ENCODE measurements around the gene PSMG2.

Gene PSMG2

GRCh38 chr18:12702221-12703095, at the start of gene PSMG2, which contains the start of gene CEP76:
Gene PSMG2, plus strand, starts transcription at chr18:12703042. Its CDS starts 66 bp downstream, at chr18:12703108.
Gene CEP76, minus strand, starts transcription at chr18:12702723. Its CDS starts 175 bp downstream, at chr18:12702548.
- DNase-seq (ENCODE audit: low spot score): peak; percentile 96

GRCh38 chr18:12654971-12655370, 47.9 kb upstream of the PSMG2 start:
- DNase-seq (ENCODE audit: low spot score): no peak

- peak; percentile 32 for DNase-seq (ENCODE audit: low spot score)
These were observed 46.3 kb upstream of the PSMG2 start for GRCh38 chr18:12656605-12656937.

GRCh38 chr18:12656938-12657683, 45.7 kb upstream of the PSMG2 start:
- DNase-seq (ENCODE audit: low spot score): peak; percentile 68

- peak; percentile 86 for DNase-seq (ENCODE audit: low spot score)
These were observed 45.0 kb upstream of the PSMG2 start, which contains the start of gene SPIRE1 for GRCh38 chr18:12657684-12658425. Gene SPIRE1, minus strand, starts transcription at chr18:12658107. Its CDS starts 241 bp downstream, at chr18:12657866.

- no peak for DNase-seq (ENCODE audit: low spot score)
These were observed 44.3 kb upstream of the PSMG2 start for GRCh38 chr18:12658426-12659138.

- peak; percentile 66 for DNase-seq (ENCODE audit: low spot score)
These were observed 42.8 kb upstream of the PSMG2 start for GRCh38 chr18:12659904-12660605.

- no peak for DNase-seq (ENCODE audit: low spot score)
These were observed 34.8 kb upstream of the PSMG2 start for GRCh38 chr18:12668041-12668440.

GRCh38 chr18:12679183-12679786, 23.6 kb upstream of the PSMG2 start:
- DNase-seq (ENCODE audit: low spot score): no peak

- DNase-seq (ENCODE audit: low spot score): no peak
These were observed 16.7 kb upstream of the PSMG2 start for GRCh38 chr18:12686100-12686499.

- no peak for DNase-seq (ENCODE audit: low spot score)
These were observed 13.5 kb upstream of the PSMG2 start for GRCh38 chr18:12689256-12689850.

- no peak for DNase-seq (ENCODE audit: low spot score)
These were observed 10.6 kb upstream of the PSMG2 start for GRCh38 chr18:12692206-12692605.

GRCh38 chr18:12694032-12694431, 8.8 kb upstream of the PSMG2 start:
- DNase-seq (ENCODE audit: low spot score): no peak

GRCh38 chr18:12699747-12700146, 3.1 kb upstream of the PSMG2 start:
- DNase-seq (ENCODE audit: low spot score): no peak

- DNase-seq (ENCODE audit: low spot score): no peak
These were observed 1.7 kb upstream of the PSMG2 start for GRCh38 chr18:12701161-12701560.

- no peak for DNase-seq (ENCODE audit: low spot score)
These were observed 290 bp downstream of the PSMG2 start for GRCh38 chr18:12703096-12703567.

- DNase-seq (ENCODE audit: low spot score): no peak
These were observed 822 bp downstream of the PSMG2 start for GRCh38 chr18:12703664-12704063.

- no peak for DNase-seq (ENCODE audit: low spot score)
These were observed 8.6 kb downstream of the PSMG2 start for GRCh38 chr18:12711446-12711845.

- no peak for DNase-seq (ENCODE audit: low spot score)
These were observed 18.8 kb downstream of the PSMG2 start for GRCh38 chr18:12721495-12722275.

Measured in HuH-7.5 (cell line).